Measurements from ENCODE around the gene CD22. TPM values are rescaled to one million over a fixed set of nuclear protein-coding genes. Genes with fewer than 3 reads are reported as not detected.

The CD22 gene
- total and polyA plus RNA-seq, 10 of the 15 experiments (the other 5 are each of a cell fraction or from before 2014, with no cell fraction given): 23.0 to 344 (median 181) TPM

DNA sequence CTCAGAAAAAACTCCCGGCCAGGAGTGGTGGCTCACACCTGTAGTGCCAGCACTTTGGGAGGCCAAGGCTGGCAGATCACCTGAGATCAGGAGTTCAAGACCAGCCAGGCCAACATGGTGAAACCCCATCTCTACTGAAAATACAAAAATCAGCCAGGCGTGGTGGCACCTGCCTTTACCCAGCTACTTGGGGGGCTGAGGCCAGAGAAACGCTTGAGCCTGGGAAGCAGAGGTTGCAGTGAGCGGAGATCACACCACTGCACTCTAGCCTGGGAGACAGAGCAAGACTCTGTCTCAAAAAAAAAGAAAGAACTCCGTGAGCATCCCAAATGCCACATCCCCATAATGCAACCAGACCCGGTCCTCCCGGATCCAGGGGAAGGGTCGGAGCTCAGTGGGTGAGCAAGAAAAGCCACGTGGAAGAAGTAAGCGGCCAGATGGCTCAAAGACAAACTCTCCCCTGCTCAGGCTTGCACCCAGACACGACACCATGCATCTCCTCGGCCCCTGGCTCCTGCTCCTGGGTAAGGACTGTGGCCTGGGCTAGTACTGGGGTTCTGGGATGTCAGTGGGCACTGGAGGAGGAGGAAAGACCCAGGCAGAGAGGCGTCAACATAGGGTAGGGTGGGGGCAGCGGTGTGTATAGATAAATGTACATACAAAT, 2.7 kb downstream of the CD22 start:
- intact Hi-C loops (cut with micrococcal nuclease; ENCODE audit: unreplicated experiment): loop anchor here (2.0 kb wide), 1 partner anchor 15 kb away; the partner anchor contains the start of gene FFAR1
- H2AFZ ChIP-seq (ENCODE audit: control insufficient read depth, low read depth, low read length): no peak overlapping the region
- H3K4me2 ChIP-seq (ENCODE audit: control insufficient read depth, insufficient read depth): peak overlapping the region; percentile 96
- ChIA-PET RAD21 (ENCODE audit: unreplicated experiment) (interaction anchor here (0.6 to 9.4 kb wide), 10 partner anchors 8 to 131 kb away, joined by 3 to 127 read pairs (median 4); partner anchors contain the start of gene FFAR1), SMC1A (ENCODE audit: uncharacterized antibody, unreplicated experiment) (interaction anchor here (0.6 to 9.8 kb wide), 9 partner anchors 9 to 138 kb away, joined by 3 to 152 read pairs (median 12); partner anchors contain the start of gene FFAR1), POLR2A (interaction anchor here (0.6 to 7.2 kb wide), 9 partner anchors 8 to 365 kb away, joined by 3 to 135 read pairs (median 11); partner anchors contain the start of gene FFAR1), CTCF (interaction anchor here (1.0 to 6.5 kb wide), 8 partner anchors 8 to 177 kb away, joined by 3 to 61 read pairs (median 4); partner anchors contain the start of gene FFAR1)
- peaks cover 67% of the 10 kb centered on the region for H3K79me2 ChIP-seq (ENCODE audit: control insufficient read depth, insufficient read depth, low read length)
- peak overlapping the region; percentile 93 for H3K27ac ChIP-seq (ENCODE audit: control insufficient read depth, insufficient read depth)
- FAIRE-seq (no peak), DNase-seq (ENCODE audit: low read depth, low spot score) (no peak), ATAC-seq (no peak)
- 2% methylated on average over 14 of the region's 14 CpGs for WGBS (ENCODE audit: insufficient coverage, insufficient replicate concordance, low lambda C conversion rate, missing lambda C conversion rate)
- H3K27me3 ChIP-seq (replicated peaks in 1 of 2; ENCODE audit: control insufficient read depth in 2 of 2, insufficient read depth in 2 of 2, low read length in 1 of 2): no peaks in the 10 kb centered on the region
- H4K20me1 ChIP-seq (ENCODE audit: control insufficient read depth, insufficient read depth): no peaks in the 10 kb centered on the region
- BruUV-seq (replicated peaks): no TSS peak
- peaks cover 43% of the 10 kb centered on the region for H3K4me1 ChIP-seq (ENCODE audit: control insufficient read depth, insufficient read depth, low read length)
- no peaks in the 10 kb centered on the region for H3K9me3 ChIP-seq (replicated peaks; ENCODE audit: control insufficient read depth, insufficient read depth, low read length)
- peak overlapping the region; percentile 82 for H3K9ac ChIP-seq (ENCODE audit: control insufficient read depth, insufficient read depth, low read length)
- in situ Hi-C loops (cut with MboI): loop anchor here (10.0 kb wide), 1 partner anchor 573 kb away; the partner anchor contains the start of genes HCST, NFKBID and TYROBP
- peaks cover 4 to 11% of the 10 kb centered on the region in 2 experiments; a peak in 3 of 4 replicates for H3K36me3 ChIP-seq (ENCODE audit: control insufficient read depth in 2 of 2, insufficient read depth in 2 of 2, low read length in 1 of 2)
- peak overlapping the region; percentile 92 for H3K4me3 ChIP-seq
- TF ChIP-seq POLR2AphosphoS5 (IDR thresholded peaks at IDR 0.05; ENCODE audit: low read length): peak; percentile 47; the same call in 1 of the 2 replicates
- no peak for TF ChIP-seq NBN (IDR thresholded peaks at IDR 0.05)
- TF ChIP-seq SIX5 (IDR thresholded peaks at IDR 0.05; ENCODE audit: low read depth, low read length, severe bottlenecking): no peak
- TF ChIP-seq MLLT1 (IDR thresholded peaks at IDR 0.05): peak; percentile 14; the same call in 1 of the 2 replicates
- TF ChIP-seq DPF2 (IDR thresholded peaks at IDR 0.05): no peak
- TF ChIP-seq BHLHE40 (IDR thresholded peaks at IDR 0.05; ENCODE audit: borderline replicate concordance in 1 of 2, low read depth in 2 of 2, low read length in 1 of 2): no peak
- TF ChIP-seq NFYA (IDR thresholded peaks at IDR 0.05; ENCODE audit: borderline replicate concordance, low read depth, low read length): no peak
- TF ChIP-seq, protein P1, sequence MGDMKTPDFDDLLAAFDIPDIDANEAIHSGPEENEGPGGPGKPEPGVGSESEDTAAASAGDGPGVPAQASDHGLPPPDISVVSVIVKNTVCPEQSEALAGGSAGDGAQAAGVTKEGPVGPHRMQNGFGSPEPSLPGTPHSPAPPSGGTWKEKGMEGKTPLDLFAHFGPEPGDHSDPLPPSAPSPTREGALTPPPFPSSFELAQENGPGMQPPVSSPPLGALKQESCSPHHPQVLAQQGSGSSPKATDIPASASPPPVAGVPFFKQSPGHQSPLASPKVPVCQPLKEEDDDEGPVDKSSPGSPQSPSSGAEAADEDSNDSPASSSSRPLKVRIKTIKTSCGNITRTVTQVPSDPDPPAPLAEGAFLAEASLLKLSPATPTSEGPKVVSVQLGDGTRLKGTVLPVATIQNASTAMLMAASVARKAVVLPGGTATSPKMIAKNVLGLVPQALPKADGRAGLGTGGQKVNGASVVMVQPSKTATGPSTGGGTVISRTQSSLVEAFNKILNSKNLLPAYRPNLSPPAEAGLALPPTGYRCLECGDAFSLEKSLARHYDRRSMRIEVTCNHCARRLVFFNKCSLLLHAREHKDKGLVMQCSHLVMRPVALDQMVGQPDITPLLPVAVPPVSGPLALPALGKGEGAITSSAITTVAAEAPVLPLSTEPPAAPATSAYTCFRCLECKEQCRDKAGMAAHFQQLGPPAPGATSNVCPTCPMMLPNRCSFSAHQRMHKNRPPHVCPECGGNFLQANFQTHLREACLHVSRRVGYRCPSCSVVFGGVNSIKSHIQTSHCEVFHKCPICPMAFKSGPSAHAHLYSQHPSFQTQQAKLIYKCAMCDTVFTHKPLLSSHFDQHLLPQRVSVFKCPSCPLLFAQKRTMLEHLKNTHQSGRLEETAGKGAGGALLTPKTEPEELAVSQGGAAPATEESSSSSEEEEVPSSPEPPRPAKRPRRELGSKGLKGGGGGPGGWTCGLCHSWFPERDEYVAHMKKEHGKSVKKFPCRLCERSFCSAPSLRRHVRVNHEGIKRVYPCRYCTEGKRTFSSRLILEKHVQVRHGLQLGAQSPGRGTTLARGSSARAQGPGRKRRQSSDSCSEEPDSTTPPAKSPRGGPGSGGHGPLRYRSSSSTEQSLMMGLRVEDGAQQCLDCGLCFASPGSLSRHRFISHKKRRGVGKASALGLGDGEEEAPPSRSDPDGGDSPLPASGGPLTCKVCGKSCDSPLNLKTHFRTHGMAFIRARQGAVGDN (IDR thresholded peaks at IDR 0.05): peak; percentile 59; the same call in 1 of the 2 replicates
- TF ChIP-seq POLR2AphosphoS2 (IDR thresholded peaks at IDR 0.05; ENCODE audit: low read depth, low read length): 0 out of 2 replicates have a peak, but pooled peaks have one; percentile 21
- TF ChIP-seq ETV6 (conservative IDR thresholded peaks at IDR 0.05 in 1 of 2, IDR thresholded peaks at IDR 0.05 in 1 of 2; ENCODE audit: borderline replicate concordance in 1 of 2, low read depth in 1 of 2): no peak
- no peak for TF ChIP-seq STAT1 (conservative IDR thresholded peaks at IDR 0.05)
- no peak for TF ChIP-seq RAD21 (IDR thresholded peaks at IDR 0.05; ENCODE audit: insufficient read depth, low read depth, low read length)
- TF ChIP-seq, protein P2, sequence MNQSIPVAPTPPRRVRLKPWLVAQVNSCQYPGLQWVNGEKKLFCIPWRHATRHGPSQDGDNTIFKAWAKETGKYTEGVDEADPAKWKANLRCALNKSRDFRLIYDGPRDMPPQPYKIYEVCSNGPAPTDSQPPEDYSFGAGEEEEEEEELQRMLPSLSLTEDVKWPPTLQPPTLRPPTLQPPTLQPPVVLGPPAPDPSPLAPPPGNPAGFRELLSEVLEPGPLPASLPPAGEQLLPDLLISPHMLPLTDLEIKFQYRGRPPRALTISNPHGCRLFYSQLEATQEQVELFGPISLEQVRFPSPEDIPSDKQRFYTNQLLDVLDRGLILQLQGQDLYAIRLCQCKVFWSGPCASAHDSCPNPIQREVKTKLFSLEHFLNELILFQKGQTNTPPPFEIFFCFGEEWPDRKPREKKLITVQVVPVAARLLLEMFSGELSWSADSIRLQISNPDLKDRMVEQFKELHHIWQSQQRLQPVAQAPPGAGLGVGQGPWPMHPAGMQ (IDR thresholded peaks at IDR 0.05; ENCODE audit: borderline replicate concordance): no peak
